Measurements from ENCODE around the gene ZNF248. TPM values are rescaled to one million over a fixed set of nuclear protein-coding genes. Genes with fewer than 3 reads are reported as not detected.

The ZNF248 gene
- total and polyA plus RNA-seq, 2 donors (not counting 1 experiment from before 2014, with no cell fraction given): 8.6 to 19.5 TPM

- no peak for TF ChIP-seq CTCF (IDR thresholded peaks at IDR 0.05)
- WGBS (ENCODE audit: insufficient coverage): no CpG with 5 or more reads among the region's 2 CpGs
Observed at GRCh38 chr10:37794305-37794976, 63.0 kb downstream of the ZNF248 start.

GRCh38 chr10:37789590-37789989 is 67.8 kb downstream of the ZNF248 start:
- H3K9ac ChIP-seq (ENCODE audit: low read length): no peak overlapping the region
- no peaks in the 10 kb centered on the region for H3K27me3 ChIP-seq (replicated peaks in 1 of 4; ENCODE audit: control extremely low read depth in 1 of 4, control insufficient read depth in 3 of 4, insufficient read depth in 4 of 4, low read length in 3 of 4)
- ATAC-seq (ENCODE audit: low read depth) (no peak), DNase-seq (no peak)
- CTCF ChIA-PET: interaction anchor here (0.7 kb wide), 1 partner anchor 186 kb away, joined by 3 read pairs; no protein-coding TSS in a partner anchor
- no peaks in the 10 kb centered on the region for H3K4me1 ChIP-seq (ENCODE audit: control insufficient read depth in 2 of 2, insufficient read depth in 2 of 2, low read length in 2 of 2)
- Mint-ChIP-seq H3K4me1 (no peaks in the 10 kb centered on the region), H3K4me3 (no peak overlapping the region), H3K27ac (no peak overlapping the region), H3K27me3 (no peaks in the 10 kb centered on the region), H3K9me3 (ENCODE audit: insufficient read depth) (peaks cover 19% of the 10 kb centered on the region)
- no peaks in the 10 kb centered on the region for H4K20me1 ChIP-seq (ENCODE audit: control insufficient read depth, insufficient read depth, low read length, poor library complexity, severe bottlenecking)
- TF ChIP-seq CTCF (IDR thresholded peaks at IDR 0.05): no peak
- TF ChIP-seq EZH2 (IDR thresholded peaks at IDR 0.05; ENCODE audit: borderline replicate concordance, insufficient read depth, low read depth, low read length, poor library complexity, severe bottlenecking): no peak
- intact Hi-C loops (cut with micrococcal nuclease): no loop called here
- peaks cover 2 to 24% (median 5%) of the 10 kb centered on the region in 3 donors for H3K9me3 ChIP-seq (ENCODE audit: control extremely low read depth in 1 of 3, control insufficient read depth in 2 of 3, insufficient read depth in 1 of 3, low read length in 2 of 3)
- H3K79me2 ChIP-seq (ENCODE audit: control insufficient read depth, insufficient read depth, low read length): no peaks in the 10 kb centered on the region
- H3K4me3 ChIP-seq (ENCODE audit: control extremely low read depth in 1 of 5, extremely low read depth in 1 of 5, insufficient read depth in 1 of 5, low read depth in 2 of 5, low read length in 4 of 5): no peak overlapping the region
- H3K27ac ChIP-seq (ENCODE audit: low read length in 2 of 2): no peak overlapping the region
- no CpG with 5 or more reads among the region's 2 CpGs for WGBS (ENCODE audit: insufficient coverage)
- POLR2A ChIA-PET: no interaction called here
- no peaks in the 10 kb centered on the region for H3K36me3 ChIP-seq (replicated peaks in 1 of 2; ENCODE audit: control extremely low read depth in 1 of 2, control insufficient read depth in 1 of 2, extremely low read depth in 1 of 2, insufficient read depth in 2 of 2, low read length in 1 of 2)
- no peak overlapping the region for H3K4me2 ChIP-seq (replicated peaks; ENCODE audit: low read depth, low read length, poor library complexity, severe bottlenecking)
- H2AFZ ChIP-seq (ENCODE audit: insufficient read depth, low read depth, low read length, poor library complexity, severe bottlenecking): no peak overlapping the region

More at GRCh38 chr10:37794305-37794976, 63.0 kb downstream of the ZNF248 start:
- intact Hi-C loops (cut with micrococcal nuclease): no loop called here
- CTCF ChIA-PET: no interaction called here
- Histone ChIP-seq H3K4me3 (ENCODE audit: control extremely low read depth in 1 of 5, extremely low read depth in 1 of 5, insufficient read depth in 1 of 5, low read depth in 2 of 5, low read length in 4 of 5) (no peak overlapping the region), H3K27me3 (replicated peaks in 1 of 4; ENCODE audit: control extremely low read depth in 1 of 4, control insufficient read depth in 3 of 4, insufficient read depth in 4 of 4, low read length in 3 of 4) (no peaks in the 10 kb centered on the region), H3K9ac (ENCODE audit: low read length) (no peak overlapping the region), H2AFZ (ENCODE audit: insufficient read depth, low read depth, low read length, poor library complexity, severe bottlenecking) (no peak overlapping the region), H3K4me2 (replicated peaks; ENCODE audit: low read depth, low read length, poor library complexity, severe bottlenecking) (no peak overlapping the region), H3K27ac (ENCODE audit: low read length in 2 of 2) (no peak overlapping the region), H4K20me1 (ENCODE audit: control insufficient read depth, insufficient read depth, low read length, poor library complexity, severe bottlenecking) (no peaks in the 10 kb centered on the region), H3K4me1 (ENCODE audit: control insufficient read depth in 2 of 2, insufficient read depth in 2 of 2, low read length in 2 of 2) (no peaks in the 10 kb centered on the region), H3K9me3 (ENCODE audit: control extremely low read depth in 1 of 3, control insufficient read depth in 2 of 3, insufficient read depth in 1 of 3, low read length in 2 of 3) (peaks cover 2 to 16% (median 5%) of the 10 kb centered on the region in 3 donors), H3K79me2 (ENCODE audit: control insufficient read depth, insufficient read depth, low read length) (no peaks in the 10 kb centered on the region), H3K36me3 (replicated peaks in 1 of 2; ENCODE audit: control extremely low read depth in 1 of 2, control insufficient read depth in 1 of 2, extremely low read depth in 1 of 2, insufficient read depth in 2 of 2, low read length in 1 of 2) (no peaks in the 10 kb centered on the region)
- H3K4me1 Mint-ChIP-seq: no peaks in the 10 kb centered on the region
- H3K27me3 Mint-ChIP-seq: no peaks in the 10 kb centered on the region
- ATAC-seq (ENCODE audit: low read depth) (no peak), DNase-seq (no peak)
- POLR2A ChIA-PET: no interaction called here
- peaks cover 23% of the 10 kb centered on the region for H3K9me3 Mint-ChIP-seq (ENCODE audit: insufficient read depth)
- no peak overlapping the region for H3K27ac Mint-ChIP-seq
- H3K4me3 Mint-ChIP-seq: no peak overlapping the region

Measured in B cell (primary cell).